Heart left ventricle (tissue), 16 donors: Measurements from ENCODE around the gene GNB5. TPM values are rescaled to one million over a fixed set of nuclear protein-coding genes. Genes with fewer than 3 reads are reported as not detected.
"Not testable (repeated sequence)": the region's sequence is repeated elsewhere in the genome, so short reads cannot be mapped to it uniquely, and the experiment has no call there.

ENCODE experiments used
- ATAC-seq, 4 donors: fragments of 200-7000 bp; cut with Tn5 transposase; one replicate each; pipeline ENCODE4 v1.9.1; 2020 to 2022; ENCODE audit warnings: moderate library complexity in 4 of 4, mild to moderate bottlenecking in 3 of 4, moderate number of reproducible peaks in 1 of 4
- DNase-seq, 5 donors: peaks; one replicate each; pipeline ENCODE4 v3.0.0-alpha.2; 2020
- H3K27ac ChIP-seq, 12 donors: fragments of 200-600 bp; sonication (generic) in 4 of 12; one replicate each; pipeline versions ENCODE4 v1.5.0 to v1.8.0; 2016 to 2022; ENCODE audit warnings: mild to moderate bottlenecking in 2 of 12
- H3K27me3 ChIP-seq, 9 donors: fragments of 200-600 bp; sonication (generic) in 2 of 9; one replicate each; pipeline versions ENCODE4 v1.5.1 to v1.8.0; 2016 to 2022; ENCODE audit warnings: mild to moderate bottlenecking in 3 of 9
- H3K36me3 ChIP-seq, 9 donors: fragments of 200-600 bp; sonication (generic) in 2 of 9; one replicate each; pipeline versions ENCODE4 v1.5.0 to v1.8.0; 2018 to 2022; ENCODE audit warnings: mild to moderate bottlenecking in 2 of 9
- H3K4me1 ChIP-seq, 12 donors: fragments of 200-600 bp; sonication (generic) in 4 of 12; one replicate each; pipeline versions ENCODE4 v1.5.0 to v1.8.0; 2016 to 2022; ENCODE audit warnings: mild to moderate bottlenecking in 3 of 12
- H3K4me3 ChIP-seq, 12 donors: fragments of 200-600 bp; sonication (generic) in 4 of 12; one replicate each; pipeline versions ENCODE4 v1.5.0 to v1.8.0; 2017 to 2022; ENCODE audit warnings: mild to moderate bottlenecking in 9 of 12, moderate library complexity in 4 of 12
- H3K9me3 ChIP-seq, 12 donors: fragments of 200-600 bp; sonication (generic) in 4 of 12; one replicate each; pipeline versions ENCODE4 v1.5.0 to v1.8.0; 2016 to 2022; ENCODE audit warnings: mild to moderate bottlenecking in 1 of 12
- POLR2A ChIP-seq, 2 donors: fragments of 450-650 bp; IDR thresholded peaks; one replicate each; pipeline ENCODE4 v1.6.1; 2017; ENCODE audit warnings: antibody characterized with exemption in 2 of 2, mild to moderate bottlenecking in 2 of 2, moderate library complexity in 2 of 2
- WGBS, 4 donors: extraction: QIAGEN DNeasy Blood & Tissue Kit in 2 of 4; methylation state at CpG; one replicate each; pipeline versions ENCODE4 v1.1.5 to v1.1.7; 2013 to 2018; 5-methylcytosine and 5-hydroxymethylcytosine counted together
- intact Hi-C, 10 donors: fragments of 100-400 bp; cut with DNase I; formaldehyde crosslinking; loops; one replicate each; pipeline versions ENCODE4 v1.11.1 to v1.14.2; 2022
- polyA plus RNA-seq, 2 donors: library from polyadenylated mRNA; stranded (reverse); fragments of 200-250 nt; gene quantifications; one replicate each; pipeline ENCODE4 v1.2.3, GENCODE V29; 2013
- total RNA-seq, 9 donors: library from RNA; depleted of rRNA in 2 of 9; stranded (reverse); fragments of >200 nt in 2 of 9; fragmentation: NEBNext Ultra II Directional in 3 of 9; extraction: Animal tissue kit (Norgen Biotek cat#: 25700) in 3 of 9; gene quantifications; one replicate each; pipeline versions ENCODE4 v1.1.0 to v1.2.4, GENCODE V29; 2016 to 2023
- TF ChIP-seq, protein P1 (sequence below), 12 donors: fragments of 200-600 bp; sonication (generic) in 4 of 12; IDR thresholded peaks; one replicate each; pipeline versions ENCODE4 v1.5.0 to v1.8.0; 2018 to 2022; ENCODE audit warnings: antibody characterized with exemption in 12 of 12, mild to moderate bottlenecking in 5 of 12
- donor health status: ischemic (EF 13 %, LVEDD 7.1; RV severe dilation, severe dysfunction).
- donor health status: healthy with polysubstance abuse.
- donor health status: DM: no; HTN: yes; CAD: no.
- donor health status: DM: no; HTN: no; CAD: no.
- donor health status: ischemic (EF 25% LVEDD 6.9; RV normal size, moderate dysfunction).
- donor health status: ischemic (EF 25% LVEDD 5.7; RV mildly dilated, moderate dysfunction).
- donor health status: healthy.
- donor health status: DM: yes; HTN: yes; CAD: no.
- donor health status: ischemic (EF 35%, LVEDD 5.7; RV mildly dilated, moderate dysfunction).
- donor health status: nonischemic (EF 11% LVEDD 7.7; RV severe dilation, severe dysfunction).
- donor health status: DM: yes; HTN: yes; CAD: no.
- donor health status: PGD.
- donor health status: ischemic (EF 29% LVEDD 5.4; RV normal size, mild dysfunction).
- donor health status: nonischemic (EF 23%, LVEDD 6.1; RV moderate dilation, normal function).

GNB5 gene
- total and polyA plus RNA-seq, 11 donors, result 4.2 to 12.4 (median 7.7) TPM

- H3K36me3 ChIP-seq, result no peaks in the 10 kb centered on the region
- ATAC-seq (no peak), DNase-seq (no peak)
- H3K9me3 ChIP-seq, result peaks cover 0 to 24% (median 11%) of the 10 kb centered on the region in 12 donors
- no peak overlapping the region for H3K4me3 ChIP-seq
- H3K4me1 ChIP-seq, result peaks cover 0 to 25% (median 0%) of the 10 kb centered on the region in 12 donors
- no peak overlapping the region for H3K27ac ChIP-seq
- TF ChIP-seq, protein P1, sequence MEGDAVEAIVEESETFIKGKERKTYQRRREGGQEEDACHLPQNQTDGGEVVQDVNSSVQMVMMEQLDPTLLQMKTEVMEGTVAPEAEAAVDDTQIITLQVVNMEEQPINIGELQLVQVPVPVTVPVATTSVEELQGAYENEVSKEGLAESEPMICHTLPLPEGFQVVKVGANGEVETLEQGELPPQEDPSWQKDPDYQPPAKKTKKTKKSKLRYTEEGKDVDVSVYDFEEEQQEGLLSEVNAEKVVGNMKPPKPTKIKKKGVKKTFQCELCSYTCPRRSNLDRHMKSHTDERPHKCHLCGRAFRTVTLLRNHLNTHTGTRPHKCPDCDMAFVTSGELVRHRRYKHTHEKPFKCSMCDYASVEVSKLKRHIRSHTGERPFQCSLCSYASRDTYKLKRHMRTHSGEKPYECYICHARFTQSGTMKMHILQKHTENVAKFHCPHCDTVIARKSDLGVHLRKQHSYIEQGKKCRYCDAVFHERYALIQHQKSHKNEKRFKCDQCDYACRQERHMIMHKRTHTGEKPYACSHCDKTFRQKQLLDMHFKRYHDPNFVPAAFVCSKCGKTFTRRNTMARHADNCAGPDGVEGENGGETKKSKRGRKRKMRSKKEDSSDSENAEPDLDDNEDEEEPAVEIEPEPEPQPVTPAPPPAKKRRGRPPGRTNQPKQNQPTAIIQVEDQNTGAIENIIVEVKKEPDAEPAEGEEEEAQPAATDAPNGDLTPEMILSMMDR (IDR thresholded peaks at IDR 0.05), result no peak
- no peak for TF ChIP-seq POLR2A (IDR thresholded peaks at IDR 0.05)
- intact Hi-C loops, result no loop called here
- H3K27me3 ChIP-seq, result no peaks in the 10 kb centered on the region
Measured at GRCh38 chr15:52085299-52085698, 105.9 kb downstream of the GNB5 start.

DNA sequence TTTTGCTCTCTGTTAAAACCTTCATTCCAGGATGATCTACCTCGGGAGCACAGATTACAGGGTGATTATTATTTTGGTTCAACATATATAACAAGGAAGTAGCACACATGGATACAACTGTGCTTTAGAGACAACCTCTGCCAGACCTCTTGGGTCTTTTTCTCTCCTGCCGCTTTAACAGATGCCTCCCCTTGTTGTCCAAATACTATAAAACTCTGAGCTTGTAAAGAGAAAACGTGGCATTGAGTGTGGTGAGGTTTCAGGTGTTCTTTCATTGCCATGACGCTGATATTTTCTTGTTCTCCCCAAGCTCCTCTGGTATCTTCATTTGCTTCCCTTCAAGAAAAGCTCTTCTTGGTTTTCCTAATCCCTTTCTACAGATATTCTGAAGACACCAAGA is 107.6 kb downstream of the GNB5 start:
- H3K27ac ChIP-seq, result no peak overlapping the region
- no peaks in the 10 kb centered on the region for H3K27me3 ChIP-seq
- peaks cover 0 to 15% (median 7%) of the 10 kb centered on the region in 12 donors for H3K9me3 ChIP-seq
- no peaks in the 10 kb centered on the region for H3K36me3 ChIP-seq
- DNase-seq (no peak), ATAC-seq (no peak)
- no peak overlapping the region for H3K4me3 ChIP-seq
- intact Hi-C loops, result no loop called here
- peaks cover 0 to 28% (median 0%) of the 10 kb centered on the region in 12 donors for H3K4me1 ChIP-seq
- 69 to 80% (median 77%) methylated on average over 4 of the region's 4 CpGs for WGBS, 4 donors
- TF ChIP-seq, protein P1 (IDR thresholded peaks at IDR 0.05), result no peak
- TF ChIP-seq POLR2A (IDR thresholded peaks at IDR 0.05), result no peak

- H3K27me3 ChIP-seq, H3K27ac ChIP-seq, intact Hi-C loops, DNase-seq, H3K4me3 ChIP-seq, H3K36me3 ChIP-seq, ATAC-seq: not testable (repeated sequence)
- 90 to 100% (median 96%) methylated on average over 1 of the region's 1 CpG for WGBS, 4 donors
- Histone ChIP-seq H3K9me3 (peaks cover 0 to 15% (median 7%) of the 10 kb centered on the region in 12 donors), H3K4me1 (peaks cover 0 to 28% (median 0%) of the 10 kb centered on the region in 12 donors)
Measured at GRCh38 chr15:52083037-52083359, 108.2 kb downstream of the GNB5 start.

DNA sequence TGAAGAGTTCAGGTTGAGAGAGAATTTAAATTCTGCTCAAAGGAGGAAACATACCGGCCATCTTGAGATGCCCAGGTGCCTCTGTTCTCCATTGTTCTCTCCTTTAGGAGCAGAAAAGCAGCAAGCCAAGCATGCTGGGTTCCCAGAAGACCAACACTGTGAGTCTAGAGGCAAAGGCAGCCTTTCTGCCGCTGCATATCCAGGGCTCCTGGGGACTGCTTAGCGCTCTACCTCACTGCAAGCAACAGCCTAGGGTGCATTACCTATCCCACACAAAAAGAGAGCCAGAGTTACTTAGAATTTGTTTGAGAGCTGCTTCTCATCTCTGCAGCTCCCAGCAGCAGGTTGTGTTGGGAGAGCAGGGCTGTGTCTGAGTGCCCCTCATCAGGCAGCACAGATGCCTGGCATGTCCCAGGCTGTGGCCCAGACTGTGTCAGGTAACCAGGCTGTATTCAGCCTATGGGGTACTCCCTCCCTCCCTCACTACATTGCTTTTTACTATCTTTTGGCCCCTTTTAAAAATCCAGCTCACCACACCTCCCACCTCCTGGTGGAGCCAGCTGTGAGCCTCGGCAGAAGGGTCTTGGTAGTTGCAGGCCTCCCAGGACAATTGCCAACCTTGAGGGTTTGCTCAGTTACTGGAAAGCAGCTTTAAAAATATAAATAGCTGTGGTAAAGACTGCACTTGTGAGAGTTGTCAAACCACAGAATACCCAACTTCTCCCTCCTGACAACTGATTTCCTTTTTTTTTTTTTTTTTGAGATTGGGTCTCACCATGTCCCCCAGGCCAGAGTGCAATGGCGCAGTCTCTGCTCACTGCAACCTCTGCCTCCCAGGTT is 108.8 kb downstream of the GNB5 start:
- Histone ChIP-seq H3K36me3 (no peaks in the 10 kb centered on the region), H3K4me3 (no peak overlapping the region), H3K4me1 (peaks cover 0 to 28% (median 0%) of the 10 kb centered on the region in 12 donors), H3K9me3 (peaks cover 0 to 15% (median 7%) of the 10 kb centered on the region in 12 donors), H3K27me3 (no peaks in the 10 kb centered on the region), H3K27ac (no peak overlapping the region)
- no peak for TF ChIP-seq POLR2A (IDR thresholded peaks at IDR 0.05)
- TF ChIP-seq, protein P1 (IDR thresholded peaks at IDR 0.05), result no peak
- 73 to 85% (median 84%) methylated on average over 5 of the region's 5 CpGs for WGBS, 4 donors
- ATAC-seq, result no peak
- no peak for DNase-seq
- intact Hi-C loops, result no loop called here
